Neuronal stem cell (in vitro differentiated cells): ENCODE data around the gene ACTR3.

Source experiments
- DNase-seq: peaks from one replicate; pipeline ENCODE4 v3.0.0-alpha.2; 2013; ENCODE audit warnings: low spot score
- H2AFZ ChIP-seq: one replicate; pipeline ENCODE4 v1.6.1; 2013; ENCODE audit warnings: mild to moderate bottlenecking, low read length, inconsistent platforms
- H2AK5ac ChIP-seq: 2 replicates; pipeline ENCODE4 v1.6.1; 2013; ENCODE audit warnings: low read depth, mild to moderate bottlenecking, inconsistent platforms, low read length, moderate library complexity, mixed read lengths
- H2BK120ac ChIP-seq: 2 replicates; pipeline ENCODE4 v1.6.1; 2013; ENCODE audit warnings: low read depth, mild to moderate bottlenecking, inconsistent platforms, low read length, moderate library complexity, mixed read lengths
- H2BK12ac ChIP-seq: one replicate; pipeline ENCODE4 v1.6.1; 2013; ENCODE audit warnings: low read length, inconsistent platforms
- H2BK15ac ChIP-seq: 2 replicates; pipeline ENCODE4 v1.6.1; 2013; ENCODE audit warnings: mild to moderate bottlenecking, low read length, inconsistent platforms, mixed read lengths
- H2BK5ac ChIP-seq: one replicate; pipeline ENCODE4 v1.6.1; 2013; ENCODE audit warnings: inconsistent platforms, mild to moderate bottlenecking, low read length, moderate library complexity
- H3K14ac ChIP-seq: one replicate; pipeline ENCODE4 v1.6.1; 2013; ENCODE audit warnings: low read length, inconsistent platforms
- H3K18ac ChIP-seq: 2 replicates; pipeline ENCODE4 v1.6.1; 2013; ENCODE audit warnings: low read length, inconsistent platforms
- H3K23ac ChIP-seq: 2 replicates; pipeline ENCODE4 v1.6.1; 2013; ENCODE audit warnings: low read depth, mild to moderate bottlenecking, mixed read lengths, low read length, inconsistent platforms; ENCODE audit not compliant: poor library complexity
- H3K27ac ChIP-seq: replicated peaks from 3 replicates; pipeline ENCODE4 v1.5.1; 2013; ENCODE audit warnings: low read length, inconsistent platforms
- H3K27me3 ChIP-seq, 3 experiments: 2 replicates each; pipeline ENCODE4 v1.6.1; 2013; ENCODE audit warnings: low read length in 3 of 3, mild to moderate bottlenecking in 2 of 3, inconsistent platforms in 1 of 3, low read depth in 1 of 3, mixed read lengths in 1 of 3, moderate library complexity in 1 of 3; ENCODE audit not compliant: control insufficient read depth in 3 of 3, insufficient read depth in 3 of 3
- H3K36me3 ChIP-seq, 2 donors: replicated peaks in 1 of 2; 2 replicates each; pipeline ENCODE4 v1.6.1; 2013; ENCODE audit warnings: low read length in 2 of 2; ENCODE audit not compliant: control insufficient read depth in 2 of 2, insufficient read depth in 2 of 2
- H3K4ac ChIP-seq: 2 replicates; pipeline ENCODE4 v1.6.1; 2013; ENCODE audit warnings: inconsistent platforms, mild to moderate bottlenecking, low read length, moderate library complexity
- H3K4me1 ChIP-seq, 2 donors: 1 replicate in 1 of 2; 2 replicates in 1 of 2; pipeline ENCODE4 v1.6.1; 2013; ENCODE audit warnings: low read length in 2 of 2, low read depth in 1 of 2; ENCODE audit not compliant: control insufficient read depth in 2 of 2, insufficient read depth in 1 of 2
- H3K4me2 ChIP-seq: one replicate; pipeline ENCODE4 v1.6.1; 2013; ENCODE audit warnings: mild to moderate bottlenecking, low read length, inconsistent platforms; ENCODE audit not compliant: insufficient read depth, poor library complexity, severe bottlenecking
- H3K4me3 ChIP-seq, 2 donors: 2 replicates each; pipeline ENCODE4 v1.5.1; 2013; ENCODE audit warnings: low read length in 2 of 2, mild to moderate bottlenecking in 2 of 2, inconsistent platforms in 1 of 2, moderate library complexity in 1 of 2
- H3K79me1 ChIP-seq: one replicate; pipeline ENCODE4 v1.6.1; 2013; ENCODE audit warnings: low read depth, mild to moderate bottlenecking, inconsistent platforms, low read length, moderate library complexity
- H3K9ac ChIP-seq: one replicate; pipeline ENCODE4 v1.6.1; 2013; ENCODE audit warnings: mild to moderate bottlenecking, low read depth, low read length, inconsistent platforms; ENCODE audit not compliant: poor library complexity
- H3K9me3 ChIP-seq, 2 donors: replicated peaks in 1 of 2; 2 replicates each; pipeline versions ENCODE3 to v1.6.1; 2013; ENCODE audit warnings: low read length in 2 of 2, mild to moderate bottlenecking in 2 of 2, inconsistent platforms in 1 of 2, low read depth in 1 of 2, mixed read lengths in 1 of 2, moderate library complexity in 1 of 2; ENCODE audit not compliant: control insufficient read depth in 2 of 2, insufficient read depth in 1 of 2
- H4K8ac ChIP-seq: one replicate; pipeline ENCODE4 v1.6.1; 2013; ENCODE audit warnings: low read depth, mild to moderate bottlenecking, inconsistent platforms, low read length, moderate library complexity
- H4K91ac ChIP-seq: one replicate; pipeline ENCODE4 v1.6.1; 2013; ENCODE audit warnings: low read length, low read depth, mild to moderate bottlenecking, inconsistent platforms; ENCODE audit not compliant: poor library complexity
- WGBS, 2 donors: extraction: QIAGEN DNeasy Blood & Tissue Kit; methylation state at CpG; one replicate each; pipeline ENCODE4 v1.1.7; 2013; ENCODE audit warnings: missing lambda C conversion rate in 2 of 2, mixed read lengths in 1 of 2; ENCODE audit not compliant: insufficient read length in 2 of 2, insufficient replicate concordance in 1 of 2; ENCODE audit errors: extremely low coverage in 2 of 2; 5-methylcytosine and 5-hydroxymethylcytosine counted together

Gene ACTR3

GRCh38 chr2:113922335-113922734 is 32.4 kb downstream of the ACTR3 start:
- H4K91ac ChIP-seq, result no peak overlapping the region
- WGBS, 2 donors, result no CpG with 5 or more reads among the region's 6 CpGs

GRCh38 chr2:113922784-113923183 is 32.9 kb downstream of the ACTR3 start:
- DNase-seq, result no peak
- no peak overlapping the region for H3K9ac ChIP-seq
- H3K4me3 ChIP-seq, result no peak overlapping the region
- no peak overlapping the region for H4K91ac ChIP-seq
- no peak overlapping the region for H2BK15ac ChIP-seq
- H2AK5ac ChIP-seq, result no peak overlapping the region
- whole genome bisulfite sequencing, 2 donors, result no CpG with 5 or more reads among the region's 3 CpGs
- no peak overlapping the region for H2BK12ac ChIP-seq
- no peak overlapping the region for H3K18ac ChIP-seq
- H3K4me2 ChIP-seq, result no peak overlapping the region
- peaks cover 2 to 91% of the 10 kb centered on the region in 2 donors for H3K36me3 ChIP-seq
- H3K23ac ChIP-seq, result no peak overlapping the region
- H3K14ac ChIP-seq, result no peak overlapping the region
- H3K9me3 ChIP-seq, result peaks cover 0 to 2% of the 10 kb centered on the region in 2 donors
- H2BK120ac ChIP-seq, result no peak overlapping the region
- H3K4ac ChIP-seq, result no peak overlapping the region
- no peak overlapping the region for H3K27ac ChIP-seq
- H4K8ac ChIP-seq, result no peak overlapping the region
- no peaks in the 10 kb centered on the region for H3K27me3 ChIP-seq
- no peaks in the 10 kb centered on the region for H3K79me1 ChIP-seq
- H3K4me1 ChIP-seq, result no peaks in the 10 kb centered on the region
- no peak overlapping the region for H2AFZ ChIP-seq
- no peak overlapping the region for H2BK5ac ChIP-seq

More at GRCh38 chr2:113922335-113922734, 32.4 kb downstream of the ACTR3 start:
- H3K4me3 ChIP-seq, result no peak overlapping the region
- H3K23ac ChIP-seq, result no peak overlapping the region
- no peak overlapping the region for H3K9ac ChIP-seq
- H3K14ac ChIP-seq, result no peak overlapping the region
- no peak overlapping the region for H3K27ac ChIP-seq
- H2BK5ac ChIP-seq, result no peak overlapping the region
- no peak overlapping the region for H2BK120ac ChIP-seq
- no peaks in the 10 kb centered on the region for H3K27me3 ChIP-seq
- H3K9me3 ChIP-seq, result peaks cover 0 to 2% of the 10 kb centered on the region in 2 donors
- no peak overlapping the region for H3K4me2 ChIP-seq
- no peak overlapping the region for H2BK12ac ChIP-seq
- no peak overlapping the region for H3K18ac ChIP-seq
- no peak overlapping the region for H2AK5ac ChIP-seq
- no peaks in the 10 kb centered on the region for H3K4me1 ChIP-seq
- no peak overlapping the region for H3K4ac ChIP-seq
- peaks cover 2 to 91% of the 10 kb centered on the region in 2 donors for H3K36me3 ChIP-seq
- no peak overlapping the region for H2AFZ ChIP-seq
- no peak overlapping the region for H4K8ac ChIP-seq
- H2BK15ac ChIP-seq, result no peak overlapping the region
- no peak for DNase-seq
- no peaks in the 10 kb centered on the region for H3K79me1 ChIP-seq

GRCh38 chr2:113925884-113926283 is 36.0 kb downstream of the ACTR3 start:
- no peak overlapping the region for H4K91ac ChIP-seq
- H3K4me2 ChIP-seq, result no peak overlapping the region
- H3K4ac ChIP-seq, result no peak overlapping the region
- no peak overlapping the region for H2BK15ac ChIP-seq
- no peaks in the 10 kb centered on the region for H3K79me1 ChIP-seq
- no peaks in the 10 kb centered on the region for H3K27me3 ChIP-seq
- no peak overlapping the region for H3K18ac ChIP-seq
- no peak overlapping the region for H2BK5ac ChIP-seq
- no CpG with 5 or more reads among the region's 6 CpGs for WGBS, 2 donors
- no peak overlapping the region for H3K27ac ChIP-seq
- no peak overlapping the region for H3K9ac ChIP-seq
- no peak overlapping the region for H2AFZ ChIP-seq
- H3K23ac ChIP-seq, result no peak overlapping the region
- H3K14ac ChIP-seq, result no peak overlapping the region
- no peak overlapping the region for H2BK12ac ChIP-seq
- H3K9me3 ChIP-seq, result peaks cover 0 to 2% of the 10 kb centered on the region in 2 donors
- H3K36me3 ChIP-seq, result peaks cover 0 to 90% of the 10 kb centered on the region in 2 donors
- no peak overlapping the region for H3K4me3 ChIP-seq
- H2BK120ac ChIP-seq, result no peak overlapping the region
- no peak overlapping the region for H2AK5ac ChIP-seq
- no peak for DNase-seq
- H3K4me1 ChIP-seq, result no peaks in the 10 kb centered on the region
- no peak overlapping the region for H4K8ac ChIP-seq

GRCh38 chr2:113926314-113926713 is 36.4 kb downstream of the ACTR3 start:
- Histone ChIP-seq H2AK5ac (no peak overlapping the region), H3K23ac (no peak overlapping the region), H3K4ac (no peak overlapping the region)

More at GRCh38 chr2:113926314-113926713, 36.4 kb downstream of the ACTR3 start:
- Histone ChIP-seq H3K4me1 (no peaks in the 10 kb centered on the region), H3K27ac (no peak overlapping the region), H3K4me3 (no peak overlapping the region), H3K9me3 (peaks cover 0 to 2% of the 10 kb centered on the region in 2 donors), H3K18ac (no peak overlapping the region), H2BK15ac (no peak overlapping the region), H3K36me3 (peaks cover 0 to 93% of the 10 kb centered on the region in 2 donors), H3K4me2 (no peak overlapping the region), H3K14ac (no peak overlapping the region), H2BK12ac (no peak overlapping the region), H4K8ac (no peak overlapping the region), H2BK5ac (no peak overlapping the region), H2BK120ac (no peak overlapping the region), H3K9ac (no peak overlapping the region), H3K79me1 (no peaks in the 10 kb centered on the region), H3K27me3 (no peaks in the 10 kb centered on the region), H4K91ac (no peak overlapping the region), H2AFZ (no peak overlapping the region)
- no CpG with 5 or more reads among the region's 3 CpGs for WGBS, 2 donors
- DNase-seq, result no peak
